H9 (cell line): ENCODE results near the gene TMEM169. TPM values are rescaled to one million over a fixed set of nuclear protein-coding genes. Genes with fewer than 3 reads are reported as not detected.

Experiments
- DNase-seq: peaks from one replicate; pipeline ENCODE4 v3.0.0-alpha.2; 2017
- H2AFZ ChIP-seq: one replicate; pipeline ENCODE4 v1.6.1; 2013; ENCODE audit warnings: mild to moderate bottlenecking, low read length, control low read depth, moderate library complexity
- H2AK5ac ChIP-seq: 2 replicates; pipeline ENCODE4 v1.6.1; 2013; ENCODE audit warnings: low read length, control low read depth, mixed read lengths; ENCODE audit not compliant: insufficient read length
- H2BK120ac ChIP-seq: one replicate; pipeline ENCODE4 v1.6.1; 2013; ENCODE audit warnings: low read depth, mild to moderate bottlenecking, low read length, control low read depth, inconsistent platforms; ENCODE audit not compliant: poor library complexity, severe bottlenecking
- H2BK12ac ChIP-seq: 2 replicates; pipeline ENCODE4 v1.6.1; 2013; ENCODE audit warnings: low read length, control low read depth, mixed read lengths, low read depth; ENCODE audit not compliant: insufficient read length
- H2BK15ac ChIP-seq: 2 replicates; pipeline ENCODE4 v1.6.1; 2013; ENCODE audit warnings: low read depth, low read length, control low read depth
- H2BK20ac ChIP-seq: one replicate; pipeline ENCODE4 v1.6.1; 2013; ENCODE audit warnings: low read depth, mild to moderate bottlenecking, low read length, control low read depth, inconsistent platforms; ENCODE audit not compliant: poor library complexity, severe bottlenecking
- H2BK5ac ChIP-seq: 2 replicates; pipeline ENCODE4 v1.6.1; 2013; ENCODE audit warnings: low read length, control low read depth, mixed read lengths; ENCODE audit not compliant: insufficient read length
- H3K14ac ChIP-seq: 2 replicates; pipeline ENCODE4 v1.6.1; 2013; ENCODE audit warnings: low read length, control low read depth; ENCODE audit not compliant: insufficient read depth
- H3K18ac ChIP-seq: 2 replicates; pipeline ENCODE4 v1.6.1; 2013; ENCODE audit warnings: low read depth, mild to moderate bottlenecking, mixed read lengths, low read length, control low read depth; ENCODE audit not compliant: insufficient read length
- H3K23ac ChIP-seq: 2 replicates; pipeline ENCODE4 v1.6.1; 2013; ENCODE audit warnings: low read length, control low read depth, mixed read lengths, low read depth; ENCODE audit not compliant: insufficient read length
- H3K23me2 ChIP-seq: 2 replicates; pipeline ENCODE4 v1.6.1; 2013; ENCODE audit warnings: low read depth, mild to moderate bottlenecking, mixed read lengths, low read length, control low read depth; ENCODE audit not compliant: insufficient read length, poor library complexity, severe bottlenecking
- H3K27ac ChIP-seq: 2 replicates; pipeline ENCODE4 v1.5.1; 2013; ENCODE audit warnings: low read length, control low read depth, mixed read lengths, low read depth; ENCODE audit not compliant: insufficient read length
- H3K27me3 ChIP-seq: 2 replicates; pipeline ENCODE4 v1.6.1; 2013; ENCODE audit warnings: low read length, control low read depth, inconsistent platforms; ENCODE audit not compliant: insufficient read depth
- H3K4ac ChIP-seq: 2 replicates; pipeline ENCODE4 v1.6.1; 2013; ENCODE audit warnings: low read depth, mild to moderate bottlenecking, control low read depth, inconsistent platforms, low read length, moderate library complexity
- H3K4me1 ChIP-seq: 2 replicates; pipeline ENCODE4 v1.6.1; 2013; ENCODE audit warnings: low read length, control low read depth, inconsistent platforms; ENCODE audit not compliant: insufficient read depth
- H3K4me2 ChIP-seq: 2 replicates; pipeline ENCODE4 v1.6.1; 2013; ENCODE audit warnings: low read length, control low read depth, mixed read lengths; ENCODE audit not compliant: insufficient read length, insufficient read depth
- H3K56ac ChIP-seq: 2 replicates; pipeline ENCODE4 v1.6.1; 2013; ENCODE audit warnings: low read depth, mild to moderate bottlenecking, mixed read lengths, low read length, control low read depth; ENCODE audit not compliant: insufficient read length
- H3K79me1 ChIP-seq: 2 replicates; pipeline ENCODE4 v1.6.1; 2013; ENCODE audit warnings: low read depth, mild to moderate bottlenecking, moderate library complexity, low read length, control low read depth, inconsistent platforms; ENCODE audit not compliant: insufficient read depth, poor library complexity, severe bottlenecking
- H3K79me2 ChIP-seq: 2 replicates; pipeline ENCODE4 v1.6.1; 2013; ENCODE audit warnings: low read length, control low read depth, inconsistent platforms; ENCODE audit not compliant: insufficient read depth
- H3K9ac ChIP-seq: 2 replicates; pipeline ENCODE4 v1.6.1; 2013; ENCODE audit warnings: low read length, control low read depth, mixed read lengths; ENCODE audit not compliant: insufficient read length; ENCODE audit errors: extremely low read depth
- H3K9me3 ChIP-seq: one replicate; pipeline ENCODE4 v1.6.1; 2013; ENCODE audit warnings: low read depth, low read length, inconsistent platforms; ENCODE audit not compliant: control insufficient read depth
- H3T11ph ChIP-seq: one replicate; pipeline ENCODE4 v1.6.1; 2013; ENCODE audit warnings: mild to moderate bottlenecking, low read length, control low read depth, inconsistent platforms
- H4K20me1 ChIP-seq: one replicate; pipeline ENCODE4 v1.6.1; 2013; ENCODE audit not compliant: control insufficient read depth, insufficient read length, insufficient read depth
- H4K5ac ChIP-seq: 2 replicates; pipeline ENCODE4 v1.6.1; 2013; ENCODE audit warnings: low read depth, mild to moderate bottlenecking, mixed read lengths, low read length, control low read depth; ENCODE audit not compliant: insufficient read length
- H4K8ac ChIP-seq: replicated peaks from 2 replicates; pipeline ENCODE4 v1.6.1; 2013; ENCODE audit warnings: low read length, control low read depth, mixed read lengths, low read depth; ENCODE audit not compliant: insufficient read length
- H4K91ac ChIP-seq: 2 replicates; pipeline ENCODE4 v1.6.1; 2013; ENCODE audit warnings: low read depth, mild to moderate bottlenecking, moderate library complexity, mixed read lengths, low read length, control low read depth; ENCODE audit not compliant: insufficient read length
- H3K27ac Mint-ChIP-seq, 3 experiments: 2 replicates in 2 of 3; 3 replicates in 1 of 3; pipeline ENCODE4 v1.8.0; 2020 to 2021; ENCODE audit warnings: mixed read lengths in 3 of 3, mild to moderate bottlenecking in 1 of 3, moderate library complexity in 1 of 3
- H3K27me3 Mint-ChIP-seq: 2 replicates; pipeline ENCODE4 v1.8.0; 2021; ENCODE audit warnings: low read depth, mild to moderate bottlenecking, moderate library complexity, mixed read lengths
- H3K36me3 Mint-ChIP-seq, 3 experiments: 2 replicates in 2 of 3; 3 replicates in 1 of 3; pipeline ENCODE4 v1.8.0; 2020 to 2021; ENCODE audit warnings: low read depth in 3 of 3, mixed read lengths in 3 of 3; ENCODE audit not compliant: insufficient read depth in 1 of 3
- H3K4me1 Mint-ChIP-seq, 2 experiments: 2 replicates each; pipeline ENCODE4 v1.8.0; 2020; ENCODE audit warnings: mixed read lengths in 2 of 2
- H3K4me3 Mint-ChIP-seq, 2 experiments: 2 replicates in 1 of 2; 3 replicates in 1 of 2; pipeline ENCODE4 v1.8.0; 2020 to 2021; ENCODE audit warnings: mild to moderate bottlenecking in 2 of 2, mixed read lengths in 2 of 2, moderate library complexity in 1 of 2
- H3K9me3 Mint-ChIP-seq, 2 experiments: 2 replicates in 1 of 2; 3 replicates in 1 of 2; pipeline ENCODE4 v1.8.0; 2020; ENCODE audit warnings: mild to moderate bottlenecking in 2 of 2, mixed read lengths in 2 of 2, moderate library complexity in 1 of 2
- CTCF ChIP-seq: fragments of 200-600 bp; sonication (generic); conservative IDR thresholded peaks from 3 replicates; pipeline ENCODE4 v1.8.0; 2021; ENCODE audit warnings: antibody characterized with exemption, mild to moderate bottlenecking
- WGBS: extraction: QIAGEN DNeasy Blood & Tissue Kit; methylation state at CpG from one replicate; pipeline ENCODE4 v1.1.7; 2013; ENCODE audit warnings: missing lambda C conversion rate, low lambda C conversion rate, mixed read lengths; ENCODE audit not compliant: insufficient read length; ENCODE audit errors: extremely low coverage; 5-methylcytosine and 5-hydroxymethylcytosine counted together
- long read RNA-seq: library from polyadenylated mRNA; unstranded; transcript quantifications from one replicate; pipeline ENCODE4 v2.0.0, GENCODE V29; 2020
- total RNA-seq: library from RNA; stranded (reverse); gene quantifications from 2 replicates; pipeline ENCODE4 v1.2.1, GENCODE V29; 2021

TMEM169 gene
- total RNA-seq, result 0.97 and 1.0 TPM in 2 replicates
- long read RNA-seq, partial matches to known transcripts, result 0 of 2 reads
- long read RNA-seq, other reads (novel, unspliced or antisense), result 0 of 2 reads

GRCh38 chr2:216081487-216082116 is at the start of gene TMEM169, which contains the start of gene PECR:
TSS of gene TMEM169 (plus strand) at chr2:216081919. CDS start at chr2:216095964, 14,045 bp downstream.
TSS of gene PECR (minus strand) at chr2:216081809. CDS start at chr2:216081741, 68 bp downstream.
- TF ChIP-seq CTCF, result no peak
- H3K4ac ChIP-seq, result no peak within 1 kb of the TSS
- H3K9me3 ChIP-seq, result no peaks in the 10 kb centered on the region
- no peak within 1 kb of the TSS for H2BK5ac ChIP-seq
- no peak within 1 kb of the TSS for H4K91ac ChIP-seq
- no peak within 1 kb of the TSS for H3K27ac ChIP-seq
- H3K23me2 ChIP-seq, result peaks cover 15% of the 10 kb centered on the region
- peak within 1 kb of the TSS; percentile 93 to 98 (median 94) for H3K27ac Mint-ChIP-seq
- peak within 1 kb of the TSS; percentile 73 for H4K5ac ChIP-seq
- H3K27me3 Mint-ChIP-seq, result no peaks in the 10 kb centered on the region; the same call in 1 of the 2 replicates
- H2BK20ac ChIP-seq, result no peak within 1 kb of the TSS
- no peak within 1 kb of the TSS for H2BK120ac ChIP-seq
- H2AFZ ChIP-seq, result no peak within 1 kb of the TSS
- H4K20me1 ChIP-seq, result no peaks in the 10 kb centered on the region
- peak within 1 kb of the TSS; percentile 87 for H3K14ac ChIP-seq
- WGBS, result no CpG with 5 or more reads among the region's 44 CpGs
- no peak within 1 kb of the TSS for H2BK12ac ChIP-seq
- peak within 1 kb of the TSS; percentile 95 for H3K4me2 ChIP-seq
- no peak within 1 kb of the TSS for H2BK15ac ChIP-seq
- no peaks in the 10 kb centered on the region for H3K79me2 ChIP-seq
- no peak within 1 kb of the TSS for H3K23ac ChIP-seq
- H3K4me1 ChIP-seq, result peaks cover 12% of the 10 kb centered on the region
- H3K56ac ChIP-seq, result no peak within 1 kb of the TSS
- no peak within 1 kb of the TSS for H3T11ph ChIP-seq
- H3K18ac ChIP-seq, result peak within 1 kb of the TSS; percentile 31
- H3K79me1 ChIP-seq, result no peaks in the 10 kb centered on the region
- no peaks in the 10 kb centered on the region for H3K9me3 Mint-ChIP-seq
- H4K8ac ChIP-seq, result no peak within 1 kb of the TSS
- no peaks in the 10 kb centered on the region; the same call in 1 of the 2 replicates for H3K27me3 ChIP-seq
- DNase-seq, result peak; percentile 92
- peaks cover 31 to 37% of the 10 kb centered on the region in 2 experiments for H3K4me1 Mint-ChIP-seq
- H3K36me3 Mint-ChIP-seq, result peaks cover 0 to 3% (median 0%) of the 10 kb centered on the region in 3 experiments; a peak in 3 of 7 replicates
- peak within 1 kb of the TSS; percentile 90 for H3K9ac ChIP-seq
- H3K4me3 Mint-ChIP-seq, result peak within 1 kb of the TSS; percentile 89 to 90
- H2AK5ac ChIP-seq, result no peak within 1 kb of the TSS
